Islet of Langerhans (tissue), 1 donor: ENCODE results near the gene CFAP97D1.

Source experiments
- FAIRE-seq: peaks from one replicate; lab custom pipeline; 2011; peaks lifted over from hg19 to GRCh38; lab: Jason Lieb, UNC

CFAP97D1 gene

GRCh38 chr17:43780135-43780534 is at the start of gene CFAP97D1:
TSS of gene CFAP97D1 (plus strand) at chr17:43780435. CDS start at chr17:43780463, 28 bp downstream.
- no peak for FAIRE-seq

GRCh38 chr17:43732958-43733357 is 47.3 kb upstream of the CFAP97D1 start:
- no peak for FAIRE-seq

DNA sequence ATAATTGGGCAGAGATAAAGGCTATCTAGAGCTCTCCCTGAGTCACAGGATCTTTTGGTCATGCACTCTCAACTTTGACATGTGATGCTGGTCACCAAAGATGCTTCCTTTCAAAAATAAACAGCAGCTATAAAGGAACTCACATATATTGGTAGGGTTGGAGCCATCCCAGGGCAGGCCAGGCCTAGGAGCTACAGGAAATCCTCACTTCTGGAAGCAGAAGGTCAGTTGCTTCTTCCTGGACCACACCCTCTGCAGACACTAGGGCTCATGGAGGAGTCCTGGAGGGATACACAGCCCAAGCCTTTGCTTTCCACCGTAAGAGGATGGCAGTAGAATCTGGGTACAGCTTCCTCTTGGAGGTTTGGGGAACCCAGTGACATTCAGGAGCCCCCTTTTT is 46.3 kb upstream of the CFAP97D1 start:
- FAIRE-seq, result no peak

- FAIRE-seq, result no peak
Measured at GRCh38 chr17:43734376-43734775, 45.9 kb upstream of the CFAP97D1 start.

GRCh38 chr17:43736389-43736788 is 43.8 kb upstream of the CFAP97D1 start:
- no peak for FAIRE-seq

GRCh38 chr17:43737722-43738121 is 42.5 kb upstream of the CFAP97D1 start:
- no peak for FAIRE-seq

DNA sequence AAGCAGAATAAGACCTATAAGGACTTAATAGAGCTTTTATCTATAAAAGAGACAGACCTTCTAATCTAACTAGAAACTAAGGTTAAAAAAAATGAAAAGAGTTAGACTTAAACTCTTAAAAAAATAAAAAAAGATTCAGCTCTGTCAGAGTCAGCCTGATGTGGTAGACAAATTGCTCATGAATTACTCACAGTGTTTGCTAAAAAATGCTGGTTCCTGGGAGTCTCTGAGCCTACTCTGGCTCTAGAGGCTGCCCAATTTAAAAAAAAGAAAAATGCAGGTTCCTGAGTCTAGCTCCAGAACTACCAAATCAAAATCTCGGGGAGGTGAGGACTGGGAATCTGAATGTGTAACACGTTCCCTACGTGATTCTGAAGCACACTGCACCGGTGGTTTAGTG is 39.7 kb upstream of the CFAP97D1 start:
- FAIRE-seq, result no peak

DNA sequence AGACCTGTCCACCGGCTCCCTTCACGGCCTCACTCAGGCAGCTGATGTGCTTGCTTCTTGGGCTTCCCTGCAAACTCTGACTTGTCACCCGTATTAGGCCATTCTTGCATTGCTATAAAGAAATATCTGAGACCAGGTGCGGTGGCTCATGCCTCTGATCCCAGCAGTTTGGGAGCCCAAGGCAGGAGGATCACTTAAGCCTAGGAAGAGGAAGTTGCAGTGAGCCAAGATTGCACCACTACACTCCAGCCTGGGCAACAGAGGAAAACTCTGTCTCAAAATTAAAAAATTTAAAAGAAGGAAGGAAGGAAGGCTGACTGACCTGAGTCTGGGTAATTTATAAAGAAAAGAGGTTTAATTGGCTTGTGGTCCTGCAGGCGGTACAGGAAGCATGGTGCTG is 38.6 kb upstream of the CFAP97D1 start:
- no peak for FAIRE-seq

DNA sequence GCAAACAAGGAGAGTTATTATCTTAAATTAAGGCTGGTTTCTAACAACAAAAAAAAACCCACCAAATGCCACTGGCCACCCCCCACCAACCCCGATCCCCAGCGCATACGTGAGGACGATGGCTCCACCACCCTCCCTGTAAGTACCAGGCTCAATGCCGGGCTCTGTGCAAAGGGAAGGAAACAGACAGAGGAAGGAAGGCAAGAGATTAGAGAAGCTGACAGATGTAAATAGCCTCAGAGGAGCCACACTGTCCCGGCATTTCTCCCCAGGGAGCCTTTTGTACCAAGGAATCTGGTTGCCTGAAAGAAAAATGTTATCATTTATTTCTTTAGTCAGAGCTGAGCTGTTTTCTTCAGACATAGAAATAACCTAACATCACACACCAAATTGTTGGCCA is 34.7 kb upstream of the CFAP97D1 start:
- no peak for FAIRE-seq

DNA sequence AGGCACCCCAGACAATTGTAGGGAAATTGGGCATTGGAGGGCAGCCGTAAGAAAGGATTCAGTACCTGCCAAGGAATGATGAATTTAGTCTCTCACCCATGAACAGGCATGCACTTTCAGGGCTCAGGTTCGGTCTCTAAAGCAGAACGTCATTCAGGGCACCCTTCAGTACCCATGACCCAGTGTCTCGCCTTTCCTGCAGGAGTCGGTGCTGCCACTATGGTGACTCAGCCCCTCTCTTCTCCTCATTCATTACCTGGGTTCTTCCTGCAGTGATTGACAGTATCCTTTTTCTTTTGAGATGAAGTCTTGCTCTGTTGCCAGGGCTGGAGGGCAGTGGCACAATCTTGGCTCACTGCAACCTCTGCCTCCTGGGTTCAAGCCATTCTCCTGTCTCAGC is 30.1 kb upstream of the CFAP97D1 start:
- no peak for FAIRE-seq

GRCh38 chr17:43753493-43754129 is 26.6 kb upstream of the CFAP97D1 start:
- no peak for FAIRE-seq

DNA sequence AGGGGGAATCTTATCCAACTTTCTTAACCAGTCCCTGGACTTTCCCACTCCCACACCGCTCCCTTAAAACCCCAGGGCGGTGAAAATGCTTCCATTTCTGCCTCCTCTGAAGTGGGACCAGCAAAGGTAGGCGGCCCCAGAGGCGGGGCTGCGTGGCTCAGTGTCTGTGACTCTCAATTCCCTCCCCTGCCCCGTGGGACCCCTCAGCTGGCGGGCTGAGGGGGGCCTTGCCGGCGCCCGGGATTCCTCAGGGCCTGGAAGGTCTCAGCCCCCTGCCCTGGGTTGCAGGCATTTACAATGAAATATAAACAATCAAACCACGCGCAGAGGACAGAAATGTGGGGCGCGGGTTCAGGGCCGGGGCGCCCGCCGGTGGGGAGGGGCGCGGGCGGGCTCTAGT is 25.3 kb upstream of the CFAP97D1 start:
- FAIRE-seq, result no peak

DNA sequence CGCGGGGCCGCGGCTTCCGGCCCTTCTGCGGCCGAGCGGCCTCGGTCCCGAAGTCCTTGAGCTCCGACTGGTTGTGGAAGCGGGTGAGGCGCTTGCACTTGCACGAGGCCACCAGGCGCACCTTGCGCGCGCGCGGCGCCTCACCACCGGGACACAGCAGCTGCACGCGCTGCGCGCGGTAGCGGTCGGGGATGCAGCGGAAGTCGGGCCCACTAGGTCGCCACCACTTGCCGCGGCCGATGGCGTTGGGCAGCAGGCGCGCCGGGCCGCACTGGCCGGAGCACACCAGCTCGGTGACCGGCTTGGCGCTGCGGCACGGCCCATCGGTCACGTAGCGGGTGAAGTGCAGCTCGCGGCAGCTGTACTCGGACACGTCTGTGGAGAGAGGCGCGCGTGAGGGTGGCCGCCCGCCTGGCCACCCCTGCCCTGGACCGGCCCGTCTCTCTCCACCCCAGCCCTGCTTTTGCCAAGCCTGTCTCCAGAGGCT is 24.8 kb upstream of the CFAP97D1 start:
- FAIRE-seq, result no peak

- FAIRE-seq, result no peak
Measured at GRCh38 chr17:43756201-43756600, 24.0 kb upstream of the CFAP97D1 start.

DNA sequence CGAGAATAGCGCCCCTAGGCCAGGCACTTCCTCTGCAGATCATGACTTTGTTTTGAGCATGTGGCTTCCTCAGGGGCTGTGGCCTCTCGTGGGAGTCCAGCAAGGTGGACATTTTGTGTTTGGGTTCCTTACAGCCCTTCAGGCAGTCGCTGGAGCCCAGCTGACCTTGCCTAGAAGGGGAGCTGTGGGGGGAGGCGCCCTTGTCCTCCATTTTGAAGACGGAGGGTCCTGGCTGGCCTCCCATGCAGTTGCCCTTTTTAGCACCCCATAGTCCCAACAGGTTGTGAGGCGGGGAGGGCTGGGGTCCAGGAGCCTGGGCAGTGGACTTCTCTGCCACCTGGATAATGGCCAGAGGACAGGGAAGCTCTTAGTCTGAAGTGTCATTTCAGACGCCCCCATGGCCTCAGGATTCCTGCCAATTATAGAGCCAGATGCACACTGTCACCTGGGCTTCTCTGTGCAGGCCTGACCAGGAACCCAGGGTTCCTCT is 23.0 kb upstream of the CFAP97D1 start:
- FAIRE-seq, result no peak

- no peak for FAIRE-seq
Measured at GRCh38 chr17:43758086-43758485, 22.1 kb upstream of the CFAP97D1 start.

DNA sequence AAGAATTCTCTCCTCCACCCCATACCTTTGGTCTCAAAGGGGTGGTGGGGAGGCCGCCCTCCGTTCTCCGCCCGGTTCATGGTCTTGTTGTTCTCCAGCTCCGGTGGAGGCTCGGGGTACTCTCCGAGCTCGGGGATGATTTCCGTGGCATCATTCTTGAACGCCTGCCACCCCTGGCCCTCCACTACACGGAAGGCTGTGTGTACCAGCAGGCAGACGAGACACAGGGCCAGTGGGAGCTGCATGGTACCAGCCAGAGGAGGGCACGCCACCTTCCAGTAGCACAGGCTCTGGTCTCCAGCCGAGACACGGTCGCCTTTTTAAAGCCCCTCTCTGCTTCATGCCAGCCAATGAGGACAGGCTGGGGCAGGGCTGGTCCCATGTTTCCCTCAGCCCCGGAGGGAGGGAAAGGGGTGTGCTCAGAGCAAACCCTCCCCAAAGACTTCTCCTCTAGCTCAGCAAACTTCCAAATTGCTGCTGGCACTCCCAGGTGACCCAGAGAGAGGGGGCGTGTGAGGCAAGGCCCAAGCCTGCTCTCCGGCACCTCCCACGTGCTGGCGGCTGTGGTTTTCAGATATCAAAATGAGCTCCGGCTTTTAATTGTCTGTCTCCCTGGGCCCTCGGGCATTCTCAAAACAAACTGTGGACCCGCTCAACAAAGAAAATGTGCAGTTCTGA is 21.6 kb upstream of the CFAP97D1 start, which contains the start of gene SOST:
Gene SOST, minus strand, starts transcription at position 295 of the 678 bp plus-strand sequence. Its CDS starts 50 bp downstream, at position 245.
- FAIRE-seq, result no peak

DNA sequence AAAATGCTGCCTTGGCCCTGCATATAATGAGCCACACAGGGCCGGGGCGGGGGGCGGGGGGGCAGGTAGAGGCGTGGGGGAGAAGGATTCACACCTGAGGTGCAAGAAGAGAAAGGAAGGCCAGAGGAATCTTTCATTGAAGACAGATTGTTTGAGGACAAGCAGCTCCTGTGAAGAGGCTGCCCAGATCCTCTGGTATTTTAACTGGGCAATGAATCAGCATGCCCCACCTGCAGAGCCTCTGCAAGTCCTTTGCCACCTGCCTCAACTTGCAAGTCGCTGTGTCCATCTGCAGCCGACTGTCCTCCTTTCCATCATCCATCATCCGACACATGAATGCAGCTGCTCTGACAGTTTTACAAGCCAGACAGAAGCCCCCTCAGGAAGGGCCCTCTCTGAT is 20.4 kb upstream of the CFAP97D1 start:
- no peak for FAIRE-seq

DNA sequence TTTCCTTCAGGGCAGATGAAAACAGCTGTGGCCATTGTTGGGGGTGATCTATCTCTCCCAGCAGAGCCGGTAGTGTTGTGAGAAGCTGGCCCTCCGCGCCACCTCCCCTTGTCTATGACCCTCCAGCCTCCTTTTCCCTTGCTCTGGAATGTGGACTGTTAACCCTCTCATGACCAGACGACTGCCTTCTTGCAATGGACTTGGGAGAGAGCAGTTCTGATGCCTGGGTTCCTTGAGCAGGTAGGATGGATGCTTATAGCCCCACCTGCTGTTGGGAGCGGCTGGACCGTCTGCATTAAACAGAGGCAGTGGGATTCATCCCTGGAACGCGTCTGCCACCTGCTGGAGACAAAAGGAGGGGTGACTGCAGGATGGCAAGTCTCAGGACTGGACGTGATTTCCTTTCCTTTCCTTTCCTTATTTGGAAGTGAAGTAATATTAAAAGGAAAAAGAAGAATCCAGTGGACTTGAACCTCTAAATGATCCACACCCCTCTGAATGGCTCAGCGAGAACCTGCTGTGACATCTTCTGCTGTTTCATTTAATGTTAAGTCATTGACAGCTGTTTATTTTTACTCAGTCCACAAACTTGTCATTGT is 19.9 kb upstream of the CFAP97D1 start:
- FAIRE-seq, result peak; percentile 74

DNA sequence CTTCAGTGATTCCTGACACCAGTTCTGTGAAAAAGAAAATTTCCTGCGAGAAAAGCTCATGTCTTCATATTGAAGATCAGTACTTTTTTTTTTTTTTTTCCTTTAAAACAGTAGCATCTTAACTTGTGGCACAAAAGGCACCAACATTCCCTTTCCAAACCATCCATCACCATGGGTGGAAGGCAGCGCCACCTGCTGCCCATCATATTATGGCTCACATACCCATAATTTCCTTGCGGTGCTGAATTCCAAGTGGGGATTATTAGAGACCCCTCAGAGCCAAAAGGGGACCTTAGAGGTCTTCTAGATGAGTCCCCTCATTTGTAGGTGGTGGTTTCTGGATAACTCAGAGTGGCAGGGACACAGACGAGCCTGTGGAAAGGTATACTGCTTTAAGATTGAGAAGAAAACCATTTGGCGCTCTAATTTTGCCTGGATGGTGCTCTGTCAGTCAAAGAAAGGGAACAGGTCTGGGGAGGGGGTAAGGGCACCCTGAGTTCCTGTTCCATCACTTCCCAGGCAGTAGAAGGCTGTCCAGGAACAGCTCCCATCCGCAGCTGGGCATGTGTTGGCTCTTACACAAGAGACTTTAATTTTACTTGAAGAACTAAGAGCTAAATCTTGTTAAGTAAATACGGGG is 13.7 kb upstream of the CFAP97D1 start:
- no peak for FAIRE-seq

GRCh38 chr17:43767053-43767712 is 13.1 kb upstream of the CFAP97D1 start:
- FAIRE-seq, result no peak

DNA sequence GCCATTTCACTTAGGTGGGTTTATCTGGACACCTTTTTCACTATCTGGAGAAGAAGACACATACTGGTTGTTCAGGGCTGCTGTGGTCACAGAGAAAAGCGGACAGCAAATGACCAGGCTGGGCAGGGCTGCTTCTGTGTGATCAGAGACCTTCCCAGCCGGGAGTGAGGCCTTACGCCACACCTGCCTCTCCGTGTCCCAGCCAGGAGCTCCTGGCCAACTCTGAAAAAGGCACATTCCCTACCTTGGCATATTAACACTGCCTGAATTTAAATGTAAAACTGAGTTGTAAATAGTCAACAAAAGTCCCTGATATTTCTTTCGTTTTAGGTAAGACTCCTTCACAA is 12.5 kb upstream of the CFAP97D1 start:
- FAIRE-seq, result no peak
